IMR-90 (cell line): ENCODE data around the gene AXDND1. TPM values are rescaled to one million over a fixed set of nuclear protein-coding genes. Genes with fewer than 3 reads are reported as not detected.
A peak's percentile ranks its signal among the peaks of the same experiment; 100 is the strongest.

Source experiments
- ATAC-seq: fragments of 200-7000 bp; cut with Tn5 transposase; 2 replicates; pipeline ENCODE4 v1.9.1; 2020; ENCODE audit warnings: low read depth, mild to moderate bottlenecking, moderate library complexity
- BruUV-seq: library from RNA; stranded (reverse); fragments of 400-500 nt; replicated peaks from 2 replicates; lab custom pipeline; 2021; lab: Mats Ljungman, UMichigan
- CTCF ChIA-PET: fragments of 300-600 bp; formaldehyde crosslinking; extraction: SDS; loops from one replicate; lab custom pipeline; 2021; ENCODE audit warnings: antibody characterized with exemption; lab: Yijun Ruan, JAX
- POLR2A ChIA-PET: fragments of 300-600 bp; sonication (Branson Sonifier 250); formaldehyde crosslinking; loops from one replicate; lab custom pipeline; 2022; ENCODE audit warnings: antibody characterized with exemption; ENCODE audit not compliant: unreplicated experiment; lab: Charles Lee
- DNase-seq: peaks from one replicate; pipeline ENCODE4 v3.0.0; 2013
- H2AFZ ChIP-seq: replicated peaks from 2 replicates; pipeline ENCODE3; 2013; ENCODE audit warnings: low read length, mild to moderate bottlenecking; ENCODE audit not compliant: poor library complexity
- H2AK5ac ChIP-seq: 2 replicates; pipeline ENCODE4 v1.6.1; 2013; ENCODE audit warnings: low read depth, low read length, inconsistent platforms
- H2AK9ac ChIP-seq: replicated peaks from 2 replicates; pipeline ENCODE3; 2013; ENCODE audit warnings: mild to moderate bottlenecking, low read depth, low read length, moderate library complexity; ENCODE audit not compliant: poor library complexity
- H2BK120ac ChIP-seq: 2 replicates; pipeline ENCODE4 v1.6.1; 2013; ENCODE audit warnings: low read depth, low read length, inconsistent platforms
- H2BK15ac ChIP-seq: 3 replicates; pipeline ENCODE4 v1.6.1; 2013; ENCODE audit warnings: low read depth, low read length, inconsistent platforms
- H2BK20ac ChIP-seq: 2 replicates; pipeline ENCODE4 v1.6.1; 2013; ENCODE audit warnings: low read depth, mild to moderate bottlenecking, inconsistent platforms, low read length, moderate library complexity
- H2BK5ac ChIP-seq: 2 replicates; pipeline ENCODE4 v1.6.1; 2013; ENCODE audit warnings: mild to moderate bottlenecking, low read depth, low read length, inconsistent platforms; ENCODE audit not compliant: poor library complexity, severe bottlenecking
- H3K14ac ChIP-seq: replicated peaks from 2 replicates; pipeline ENCODE4 v1.6.1; 2013; ENCODE audit warnings: low read depth, low read length, inconsistent platforms
- H3K18ac ChIP-seq: 2 replicates; pipeline ENCODE4 v1.6.1; 2013; ENCODE audit warnings: low read depth, low read length, control low read depth
- H3K23ac ChIP-seq: 2 replicates; pipeline ENCODE4 v1.6.1; 2013; ENCODE audit warnings: low read depth, low read length, inconsistent platforms
- H3K27ac ChIP-seq: 2 replicates; pipeline ENCODE4 v1.5.1; 2013; ENCODE audit warnings: mild to moderate bottlenecking, control low read depth, low read length; ENCODE audit not compliant: insufficient read depth
- H3K27me3 ChIP-seq: 2 replicates; pipeline ENCODE4 v1.6.1; 2013; ENCODE audit warnings: low read length; ENCODE audit not compliant: control insufficient read depth, insufficient read depth
- H3K36me3 ChIP-seq: 2 replicates; pipeline ENCODE4 v1.6.1; 2013; ENCODE audit warnings: low read length, mixed read lengths; ENCODE audit not compliant: control insufficient read depth, insufficient read depth
- H3K4ac ChIP-seq: 2 replicates; pipeline ENCODE4 v1.6.1; 2013; ENCODE audit warnings: low read depth, low read length, inconsistent platforms
- H3K4me1 ChIP-seq: 2 replicates; pipeline ENCODE4 v1.6.1; 2013; ENCODE audit warnings: low read length, mixed read lengths; ENCODE audit not compliant: control insufficient read depth, insufficient read depth
- H3K4me2 ChIP-seq: 2 replicates; pipeline ENCODE4 v1.6.1; 2013; ENCODE audit warnings: low read depth, mild to moderate bottlenecking, control low read depth, low read length, moderate library complexity
- H3K4me3 ChIP-seq: 2 replicates; pipeline ENCODE4 v1.5.1; 2013; ENCODE audit warnings: low read depth, mild to moderate bottlenecking, control low read depth, low read length, moderate library complexity; ENCODE audit not compliant: insufficient read depth
- H3K56ac ChIP-seq: 2 replicates; pipeline ENCODE4 v1.6.1; 2013; ENCODE audit warnings: low read length, inconsistent platforms; ENCODE audit not compliant: insufficient read depth; ENCODE audit errors: extremely low read depth
- H3K79me1 ChIP-seq, 2 experiments: 2 replicates each; pipeline ENCODE4 v1.6.1; 2013; ENCODE audit warnings: low read length in 2 of 2, inconsistent platforms in 1 of 2, low read depth in 1 of 2
- H3K9ac ChIP-seq: 2 replicates; pipeline ENCODE4 v1.6.1; 2013; ENCODE audit warnings: low read depth, low read length, control low read depth
- H3K9me1 ChIP-seq: 2 replicates; pipeline ENCODE4 v1.6.1; 2013; ENCODE audit warnings: low read length, inconsistent platforms; ENCODE audit not compliant: insufficient read depth
- H3K9me3 ChIP-seq: 2 replicates; pipeline ENCODE4 v1.6.1; 2013; ENCODE audit warnings: low read length; ENCODE audit not compliant: control insufficient read depth, insufficient read depth
- H4K20me1 ChIP-seq: 2 replicates; pipeline ENCODE4 v1.6.1; 2013; ENCODE audit warnings: low read length, inconsistent platforms; ENCODE audit not compliant: insufficient read depth
- H4K5ac ChIP-seq: 2 replicates; pipeline ENCODE4 v1.6.1; 2013; ENCODE audit warnings: mild to moderate bottlenecking, low read depth, low read length, control low read depth
- H4K8ac ChIP-seq, 2 experiments: 2 replicates each; pipeline ENCODE4 v1.6.1; 2013; ENCODE audit warnings: low read depth in 2 of 2, low read length in 2 of 2, control low read depth in 1 of 2, inconsistent platforms in 1 of 2
- H4K91ac ChIP-seq: 2 replicates; pipeline ENCODE4 v1.6.1; 2013; ENCODE audit warnings: low read depth, low read length, inconsistent platforms; ENCODE audit not compliant: insufficient read depth
- CEBPB ChIP-seq: IDR thresholded peaks from 2 replicates; pipeline ENCODE4 v1.6.1; 2012; ENCODE audit warnings: low read depth, low read length, improper control_type of control experiment
- FOS ChIP-seq: fragments of 150-350 bp; IDR thresholded peaks from 2 replicates; pipeline ENCODE4 v1.6.1; 2016; ENCODE audit warnings: low read depth, low read length
- MAZ ChIP-seq: IDR thresholded peaks from 2 replicates; pipeline ENCODE4 v1.6.1; 2012; ENCODE audit warnings: low read depth, mild to moderate bottlenecking, low read length, improper control_type of control experiment, moderate library complexity, borderline replicate concordance
- MXI1 ChIP-seq: IDR thresholded peaks from 2 replicates; pipeline ENCODE4 v1.6.1; 2012; ENCODE audit warnings: low read depth, mild to moderate bottlenecking, low read length, moderate library complexity, borderline replicate concordance
- NFE2L2 ChIP-seq: fragments of 150-350 bp; IDR thresholded peaks from 2 replicates; pipeline ENCODE4 v1.6.1; 2016; ENCODE audit warnings: low read depth, mild to moderate bottlenecking, low read length
- POLR2A ChIP-seq: IDR thresholded peaks from 2 replicates; pipeline ENCODE4 v1.6.1; 2012; ENCODE audit warnings: mild to moderate bottlenecking, low read depth, low read length
- RFX5 ChIP-seq: IDR thresholded peaks from 2 replicates; pipeline ENCODE4 v1.8.0; 2012; ENCODE audit warnings: low read depth, mild to moderate bottlenecking, low read length, moderate library complexity
- SMC3 ChIP-seq: fragments of 150-350 bp; IDR thresholded peaks from 2 replicates; pipeline ENCODE4 v1.6.1; 2016; ENCODE audit warnings: low read depth, mild to moderate bottlenecking, antibody characterized with exemption, low read length, moderate library complexity
- WGBS, 2 experiments: methylation state at CpG; one replicate each; pipeline versions ENCODE4 v1.1.5 to v1.1.7; 2013; ENCODE audit warnings: missing lambda C conversion rate in 2 of 2; ENCODE audit not compliant: insufficient read length in 1 of 2; ENCODE audit errors: extremely low coverage in 2 of 2; 5-methylcytosine and 5-hydroxymethylcytosine counted together
- dilution Hi-C: fragments of 300-500 bp; cut with HindIII; formaldehyde crosslinking; loops from one replicate; pipeline ENCODE4 v1.14.3; 2018; ENCODE audit warnings: low sequenced_read_pairs; ENCODE audit not compliant: unreplicated experiment
- in situ Hi-C: fragments of 300-500 bp; cut with MboI; formaldehyde crosslinking; loops from 3 replicates; pipeline ENCODE4 v1.14.3; 2019; ENCODE audit warnings: low sequenced_read_pairs, inconsistent platforms, mixed read lengths
- intact Hi-C: fragments of 100-400 bp; cut with micrococcal nuclease; formaldehyde crosslinking; loops from 2 replicates; pipeline ENCODE4 v1.10.0; 2022
- polyA plus RNA-seq, 3 experiments: library from polyadenylated mRNA; depleted of rRNA; stranded (reverse); fragments of >200 nt; gene quantifications; 2 replicates each; pipeline ENCODE4 v1.2.3, GENCODE V29; 2012; ENCODE audit warnings: low replicate concordance in 1 of 3
- total RNA-seq: library from RNA; depleted of rRNA; stranded (reverse); fragments of >200 nt; gene quantifications from 2 replicates; pipeline ENCODE4 v1.2.3, GENCODE V29; 2012
- TF ChIP-seq, protein P1 (sequence below): fragments of 150-350 bp; IDR thresholded peaks from 2 replicates; pipeline ENCODE4 v1.6.1; 2017; ENCODE audit warnings: mild to moderate bottlenecking, antibody characterized with exemption, low read length, low read depth
- TF ChIP-seq, protein P2 (sequence below): conservative IDR thresholded peaks from 2 replicates; pipeline ENCODE4 v1.5.1; 2012; ENCODE audit warnings: mild to moderate bottlenecking, low read depth, low read length, improper control_type of control experiment
- TF ChIP-seq, protein P3 (sequence below): fragments of 150-350 bp; IDR thresholded peaks from 2 replicates; pipeline ENCODE4 v1.6.1; 2016; ENCODE audit warnings: low read depth, mild to moderate bottlenecking, low read length, moderate library complexity, borderline replicate concordance

AXDND1 gene
- total and polyA plus RNA-seq, 2 of the 4 experiments (the other 2 are of a cell fraction), result not detected

DNA sequence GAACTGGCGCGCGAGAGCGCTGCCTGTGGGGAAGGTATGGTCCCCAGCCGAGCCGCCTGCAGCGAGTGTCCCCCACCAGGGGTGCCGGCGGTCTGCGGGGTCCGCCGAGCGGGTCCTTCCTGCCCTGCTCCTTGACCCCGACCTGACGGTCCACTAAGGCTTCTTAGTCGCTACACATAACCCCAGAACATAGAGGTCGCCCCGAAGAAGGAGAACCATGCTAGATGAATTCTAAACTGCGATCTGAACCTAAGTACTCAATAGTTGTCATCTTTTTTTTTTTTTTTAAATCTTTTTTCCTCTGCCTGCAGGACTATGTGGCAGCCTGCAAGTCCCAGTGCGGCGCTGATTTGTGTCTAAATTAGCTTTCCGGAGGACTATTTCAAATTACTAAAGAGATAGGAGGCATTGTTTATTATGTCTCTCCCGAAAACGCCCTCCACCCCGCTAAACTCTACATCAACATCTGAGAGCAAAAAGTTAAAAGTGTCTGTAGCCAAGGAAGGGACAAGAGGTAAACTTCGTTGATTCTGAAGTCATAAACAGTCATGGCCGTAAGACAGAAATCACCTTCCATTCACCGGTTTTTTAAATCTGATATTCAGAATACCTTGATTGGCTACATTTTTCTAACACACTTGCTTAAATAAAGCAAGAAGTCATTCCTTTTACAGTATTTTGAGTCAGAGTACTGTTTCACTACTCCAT, 476 bp downstream of the AXDND1 start (continued):
- TF ChIP-seq MXI1 (no peak), NFE2L2 (no peak)

DNA sequence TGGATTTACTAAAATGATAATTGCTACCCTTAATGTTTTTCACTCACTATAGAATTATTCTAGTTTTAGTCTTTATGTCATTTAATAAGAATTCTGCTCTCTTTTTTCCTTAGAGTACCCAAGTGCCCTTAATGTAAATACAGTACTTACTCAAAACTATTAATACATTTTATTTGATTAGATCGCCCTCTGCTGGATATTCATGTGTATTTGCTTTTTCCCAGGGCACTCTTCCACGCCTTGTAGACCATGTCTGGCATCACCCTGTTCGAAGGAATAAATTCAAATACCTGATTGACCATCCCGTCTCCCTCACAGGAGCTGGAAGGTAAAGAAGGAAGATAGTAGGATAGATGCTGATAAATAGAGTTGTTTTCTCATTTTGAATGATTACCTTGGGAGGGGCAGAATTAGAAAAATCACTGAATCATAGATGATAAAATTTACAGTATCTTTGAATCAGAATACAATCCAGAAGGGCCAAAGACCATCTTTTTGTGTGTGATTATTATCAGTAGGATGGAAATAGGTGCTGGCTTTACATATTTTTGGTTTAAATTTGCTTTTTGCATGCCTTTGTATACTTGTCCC, 4.1 kb downstream of the AXDND1 start:
- H2AK5ac ChIP-seq, result no peak overlapping the region
- H2BK5ac ChIP-seq, result no peak overlapping the region
- no peaks in the 10 kb centered on the region for H3K4me1 ChIP-seq
- peaks cover 2% of the 10 kb centered on the region for H3K27me3 ChIP-seq
- ATAC-seq (peak; percentile 48), DNase-seq (peak; percentile 77)
- no peak overlapping the region for H4K5ac ChIP-seq
- POLR2A ChIA-PET, result no interaction called here
- no peak overlapping the region for H3K18ac ChIP-seq
- CTCF ChIA-PET, result interaction anchor here (1.1 to 1.6 kb wide), 2 partner anchors 118 to 122 kb away, joined by 5 to 6 read pairs; no protein-coding TSS in a partner anchor
- no peaks in the 10 kb centered on the region for H3K9me3 ChIP-seq
- no peak overlapping the region for H3K4me3 ChIP-seq
- H3K79me1 ChIP-seq, result no peaks in the 10 kb centered on the region
- dilution Hi-C loops, result no loop called here
- intact Hi-C loops, result loop anchor here (1.0 to 5.0 kb wide), 6 partner anchors 119 to 1073 kb away; no protein-coding TSS in a partner anchor
- H3K4ac ChIP-seq, result no peak overlapping the region
- H4K20me1 ChIP-seq, result no peaks in the 10 kb centered on the region
- no peak overlapping the region for H3K27ac ChIP-seq
- H3K9me1 ChIP-seq, result no peaks in the 10 kb centered on the region
- H3K4me2 ChIP-seq, result no peak overlapping the region
- H4K8ac ChIP-seq, result no peak overlapping the region
- no peak overlapping the region for H2BK120ac ChIP-seq
- no CpG with 5 or more reads among the region's 4 CpGs for WGBS, 2 experiments
- no peak overlapping the region for H2AFZ ChIP-seq
- H3K14ac ChIP-seq, result no peak overlapping the region
- H3K9ac ChIP-seq, result no peak overlapping the region
- no peak overlapping the region for H3K23ac ChIP-seq
- in situ Hi-C loops, result loop anchor here (5.0 to 10.0 kb wide), 3 partner anchors 118 to 835 kb away; no protein-coding TSS in a partner anchor
- H2BK20ac ChIP-seq, result no peak overlapping the region
- no peak overlapping the region for H2BK15ac ChIP-seq
- BruUV-seq, result no TSS peak
- no peak overlapping the region for H4K91ac ChIP-seq
- no peaks in the 10 kb centered on the region for H3K36me3 ChIP-seq
- H3K56ac ChIP-seq, result no peak overlapping the region
- no peak overlapping the region for H2AK9ac ChIP-seq
- TF ChIP-seq RFX5 (no peak), POLR2A (no peak), NFE2L2 (no peak), MAZ (no peak), MXI1 (no peak), CEBPB (no peak), SMC3 (peak; percentile 83), FOS (no peak)
- TF ChIP-seq, protein P1, sequence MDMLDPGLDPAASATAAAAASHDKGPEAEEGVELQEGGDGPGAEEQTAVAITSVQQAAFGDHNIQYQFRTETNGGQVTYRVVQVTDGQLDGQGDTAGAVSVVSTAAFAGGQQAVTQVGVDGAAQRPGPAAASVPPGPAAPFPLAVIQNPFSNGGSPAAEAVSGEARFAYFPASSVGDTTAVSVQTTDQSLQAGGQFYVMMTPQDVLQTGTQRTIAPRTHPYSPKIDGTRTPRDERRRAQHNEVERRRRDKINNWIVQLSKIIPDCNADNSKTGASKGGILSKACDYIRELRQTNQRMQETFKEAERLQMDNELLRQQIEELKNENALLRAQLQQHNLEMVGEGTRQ, result no peak
- TF ChIP-seq, protein P2, sequence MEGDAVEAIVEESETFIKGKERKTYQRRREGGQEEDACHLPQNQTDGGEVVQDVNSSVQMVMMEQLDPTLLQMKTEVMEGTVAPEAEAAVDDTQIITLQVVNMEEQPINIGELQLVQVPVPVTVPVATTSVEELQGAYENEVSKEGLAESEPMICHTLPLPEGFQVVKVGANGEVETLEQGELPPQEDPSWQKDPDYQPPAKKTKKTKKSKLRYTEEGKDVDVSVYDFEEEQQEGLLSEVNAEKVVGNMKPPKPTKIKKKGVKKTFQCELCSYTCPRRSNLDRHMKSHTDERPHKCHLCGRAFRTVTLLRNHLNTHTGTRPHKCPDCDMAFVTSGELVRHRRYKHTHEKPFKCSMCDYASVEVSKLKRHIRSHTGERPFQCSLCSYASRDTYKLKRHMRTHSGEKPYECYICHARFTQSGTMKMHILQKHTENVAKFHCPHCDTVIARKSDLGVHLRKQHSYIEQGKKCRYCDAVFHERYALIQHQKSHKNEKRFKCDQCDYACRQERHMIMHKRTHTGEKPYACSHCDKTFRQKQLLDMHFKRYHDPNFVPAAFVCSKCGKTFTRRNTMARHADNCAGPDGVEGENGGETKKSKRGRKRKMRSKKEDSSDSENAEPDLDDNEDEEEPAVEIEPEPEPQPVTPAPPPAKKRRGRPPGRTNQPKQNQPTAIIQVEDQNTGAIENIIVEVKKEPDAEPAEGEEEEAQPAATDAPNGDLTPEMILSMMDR, result peak; percentile 75
- TF ChIP-seq, protein P3, sequence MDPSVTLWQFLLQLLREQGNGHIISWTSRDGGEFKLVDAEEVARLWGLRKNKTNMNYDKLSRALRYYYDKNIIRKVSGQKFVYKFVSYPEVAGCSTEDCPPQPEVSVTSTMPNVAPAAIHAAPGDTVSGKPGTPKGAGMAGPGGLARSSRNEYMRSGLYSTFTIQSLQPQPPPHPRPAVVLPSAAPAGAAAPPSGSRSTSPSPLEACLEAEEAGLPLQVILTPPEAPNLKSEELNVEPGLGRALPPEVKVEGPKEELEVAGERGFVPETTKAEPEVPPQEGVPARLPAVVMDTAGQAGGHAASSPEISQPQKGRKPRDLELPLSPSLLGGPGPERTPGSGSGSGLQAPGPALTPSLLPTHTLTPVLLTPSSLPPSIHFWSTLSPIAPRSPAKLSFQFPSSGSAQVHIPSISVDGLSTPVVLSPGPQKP, result no peak
